PC-3 (cell line): ENCODE results near the gene CES4A.

Source experiments
- EZH2 ChIP-seq: fragments of 300-600 bp; sonication (generic); IDR thresholded peaks from one replicate; pipeline ENCODE4 v1.6.1; 2017; ENCODE audit warnings: antibody characterized with exemption, mild to moderate bottlenecking, low read length; ENCODE audit not compliant: unreplicated experiment
- EZH2phosphoT487 ChIP-seq: fragments of 300-600 bp; sonication (generic); IDR thresholded peaks from 2 replicates; pipeline ENCODE4 v1.6.1; 2018; ENCODE audit warnings: mild to moderate bottlenecking, antibody characterized with exemption, low read length, borderline replicate concordance
- TF ChIP-seq, protein P1 (sequence below): fragments of 300-600 bp; sonication (generic); conservative IDR thresholded peaks from 2 replicates; pipeline ENCODE4 v1.5.1; 2017; ENCODE audit warnings: antibody characterized with exemption, low read depth, mild to moderate bottlenecking, low read length

DNA sequence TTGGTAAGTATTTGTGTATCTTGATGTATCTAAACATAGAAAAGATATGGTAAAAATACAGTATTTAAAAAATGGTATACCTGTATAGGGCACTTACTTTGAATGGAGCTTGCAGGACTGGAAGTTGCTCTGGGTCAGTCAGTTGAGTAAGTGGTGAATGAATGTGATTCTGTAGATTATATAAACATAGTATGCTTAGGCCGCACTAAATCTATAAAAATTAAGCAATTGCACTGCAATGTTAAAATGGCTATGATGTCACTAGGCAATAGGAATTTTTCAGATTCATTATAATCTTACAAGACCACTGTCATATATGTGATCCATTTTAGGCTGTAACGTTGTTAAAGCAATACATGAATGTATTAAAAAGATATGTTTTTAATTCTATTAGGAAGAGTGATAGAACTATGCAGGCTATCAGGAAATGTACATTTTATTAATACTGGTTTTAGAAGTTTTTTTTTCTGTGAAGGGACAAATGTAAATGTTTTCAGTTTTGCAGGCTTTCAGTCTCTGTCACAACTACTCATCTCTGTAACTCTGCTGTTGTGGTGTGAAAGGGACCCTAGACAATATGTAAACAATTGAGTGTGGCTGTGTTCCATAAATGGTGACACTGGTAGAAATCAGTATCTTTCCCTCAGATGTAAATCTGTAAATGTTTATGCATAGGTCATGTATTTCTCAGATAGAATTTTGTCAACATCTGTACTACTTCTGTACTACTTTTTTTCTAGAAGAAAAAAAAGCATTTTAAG is 51.1 kb downstream of the CES4A start:
- TF ChIP-seq, protein P1, sequence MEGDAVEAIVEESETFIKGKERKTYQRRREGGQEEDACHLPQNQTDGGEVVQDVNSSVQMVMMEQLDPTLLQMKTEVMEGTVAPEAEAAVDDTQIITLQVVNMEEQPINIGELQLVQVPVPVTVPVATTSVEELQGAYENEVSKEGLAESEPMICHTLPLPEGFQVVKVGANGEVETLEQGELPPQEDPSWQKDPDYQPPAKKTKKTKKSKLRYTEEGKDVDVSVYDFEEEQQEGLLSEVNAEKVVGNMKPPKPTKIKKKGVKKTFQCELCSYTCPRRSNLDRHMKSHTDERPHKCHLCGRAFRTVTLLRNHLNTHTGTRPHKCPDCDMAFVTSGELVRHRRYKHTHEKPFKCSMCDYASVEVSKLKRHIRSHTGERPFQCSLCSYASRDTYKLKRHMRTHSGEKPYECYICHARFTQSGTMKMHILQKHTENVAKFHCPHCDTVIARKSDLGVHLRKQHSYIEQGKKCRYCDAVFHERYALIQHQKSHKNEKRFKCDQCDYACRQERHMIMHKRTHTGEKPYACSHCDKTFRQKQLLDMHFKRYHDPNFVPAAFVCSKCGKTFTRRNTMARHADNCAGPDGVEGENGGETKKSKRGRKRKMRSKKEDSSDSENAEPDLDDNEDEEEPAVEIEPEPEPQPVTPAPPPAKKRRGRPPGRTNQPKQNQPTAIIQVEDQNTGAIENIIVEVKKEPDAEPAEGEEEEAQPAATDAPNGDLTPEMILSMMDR, result no peak
- TF ChIP-seq EZH2 (no peak), EZH2phosphoT487 (no peak)
